Testis (tissue), 3 donors: Measurements from ENCODE around the gene ADM2. TPM values are rescaled to one million over a fixed set of nuclear protein-coding genes. Genes with fewer than 3 reads are reported as not detected.

Experiments
- DNase-seq: peaks from one replicate; pipeline ENCODE4 v3.0.0-alpha.2; 2019
- H3K27ac ChIP-seq, 2 donors: fragments of 200-600 bp; sonication (generic); one replicate each; pipeline ENCODE4 v1.5.1; 2019
- H3K27me3 ChIP-seq: fragments of 200-600 bp; sonication (generic); one replicate; pipeline ENCODE4 v1.5.1; 2019
- H3K36me3 ChIP-seq: fragments of 200-600 bp; sonication (generic); one replicate; pipeline ENCODE4 v1.5.1; 2017; ENCODE audit warnings: low read depth; ENCODE audit errors: missing control alignments
- H3K4me1 ChIP-seq: fragments of 200-600 bp; sonication (generic); one replicate; pipeline ENCODE4 v1.5.1; 2019
- H3K4me3 ChIP-seq, 2 donors: fragments of 200-600 bp; sonication (generic); one replicate each; pipeline ENCODE4 v1.5.1; 2017 to 2019
- H3K9me3 ChIP-seq: fragments of 200-600 bp; sonication (generic); one replicate; pipeline ENCODE4 v1.5.1; 2017
- POLR2A ChIP-seq: fragments of 450-650 bp; IDR thresholded peaks from one replicate; pipeline ENCODE4 v1.6.1; 2017; ENCODE audit warnings: antibody characterized with exemption, mild to moderate bottlenecking, moderate library complexity
- WGBS, 2 donors: methylation state at CpG; one replicate each; pipeline ENCODE4 v1.1.5; 2018; 5-methylcytosine and 5-hydroxymethylcytosine counted together
- intact Hi-C: fragments of 100-400 bp; cut with DNase I; formaldehyde crosslinking; loops from one replicate; pipeline ENCODE4 v1.15.1; 2023; ENCODE audit warnings: low total_unique reads
- polyA plus RNA-seq: library from polyadenylated mRNA; stranded (reverse); fragments of 350-450 nt; fragmentation: Illumina TruSeq; extraction: RNeasy Lipid Tissue Mini Kit (QIAGEN cat#74804); gene quantifications from one replicate; pipeline ENCODE4 v1.2.3, GENCODE V29; 2014; ENCODE audit warnings: low read depth, low replicate concordance; ENCODE audit not compliant: insufficient read depth
- total RNA-seq, 2 donors: library from RNA; depleted of rRNA; stranded (reverse); fragments of >200 nt; gene quantifications; one replicate each; pipeline ENCODE4 v1.2.3, GENCODE V29; 2016
- TF ChIP-seq, protein P1 (sequence below), 3 experiments: fragments of 450-650 bp in 2 of 3; fragments of 200-600 bp in 1 of 3; sonication (generic) in 1 of 3; IDR thresholded peaks; one replicate each; pipeline ENCODE4 v1.5.1; 2016 to 2019; ENCODE audit warnings: antibody characterized with exemption in 3 of 3, mild to moderate bottlenecking in 2 of 3, moderate library complexity in 1 of 3

ADM2 gene
- total and polyA plus RNA-seq, 3 donors from 2014 or later: 0.99 to 1.9 (median 1.0) TPM

GRCh38 chr22:50445071-50445879 lies 36.1 kb upstream of the ADM2 start:
- Histone ChIP-seq H3K9me3 (no peaks in the 10 kb centered on the region), H3K4me1 (peaks cover 9% of the 10 kb centered on the region), H3K27me3 (no peaks in the 10 kb centered on the region), H3K27ac (peak overlapping the region in 1 of 2 donors; percentile 53), H3K4me3 (no peak overlapping the region), H3K36me3 (no peaks in the 10 kb centered on the region)
- intact Hi-C loops: no loop called here
- TF ChIP-seq, protein P1, sequence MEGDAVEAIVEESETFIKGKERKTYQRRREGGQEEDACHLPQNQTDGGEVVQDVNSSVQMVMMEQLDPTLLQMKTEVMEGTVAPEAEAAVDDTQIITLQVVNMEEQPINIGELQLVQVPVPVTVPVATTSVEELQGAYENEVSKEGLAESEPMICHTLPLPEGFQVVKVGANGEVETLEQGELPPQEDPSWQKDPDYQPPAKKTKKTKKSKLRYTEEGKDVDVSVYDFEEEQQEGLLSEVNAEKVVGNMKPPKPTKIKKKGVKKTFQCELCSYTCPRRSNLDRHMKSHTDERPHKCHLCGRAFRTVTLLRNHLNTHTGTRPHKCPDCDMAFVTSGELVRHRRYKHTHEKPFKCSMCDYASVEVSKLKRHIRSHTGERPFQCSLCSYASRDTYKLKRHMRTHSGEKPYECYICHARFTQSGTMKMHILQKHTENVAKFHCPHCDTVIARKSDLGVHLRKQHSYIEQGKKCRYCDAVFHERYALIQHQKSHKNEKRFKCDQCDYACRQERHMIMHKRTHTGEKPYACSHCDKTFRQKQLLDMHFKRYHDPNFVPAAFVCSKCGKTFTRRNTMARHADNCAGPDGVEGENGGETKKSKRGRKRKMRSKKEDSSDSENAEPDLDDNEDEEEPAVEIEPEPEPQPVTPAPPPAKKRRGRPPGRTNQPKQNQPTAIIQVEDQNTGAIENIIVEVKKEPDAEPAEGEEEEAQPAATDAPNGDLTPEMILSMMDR (IDR thresholded peaks at IDR 0.05): no peak
- no peak for TF ChIP-seq POLR2A
- WGBS, 2 donors: 74 to 77% methylated on average over 27 to 30 of the region's 30 CpGs
- DNase-seq: no peak

GRCh38 chr22:50445880-50446707 lies 35.2 kb upstream of the ADM2 start:
- Histone ChIP-seq H3K27me3 (no peaks in the 10 kb centered on the region), H3K9me3 (no peaks in the 10 kb centered on the region), H3K36me3 (no peaks in the 10 kb centered on the region), H3K4me1 (peaks cover 9% of the 10 kb centered on the region), H3K4me3 (no peak overlapping the region), H3K27ac (no peak overlapping the region)
- TF ChIP-seq, protein P1 (IDR thresholded peaks at IDR 0.05): no peak
- no peak for TF ChIP-seq POLR2A
- DNase-seq: no peak
- WGBS, 2 donors: 88 to 93% methylated on average over 13 to 17 of the region's 17 CpGs
- intact Hi-C loops: no loop called here

DNA sequence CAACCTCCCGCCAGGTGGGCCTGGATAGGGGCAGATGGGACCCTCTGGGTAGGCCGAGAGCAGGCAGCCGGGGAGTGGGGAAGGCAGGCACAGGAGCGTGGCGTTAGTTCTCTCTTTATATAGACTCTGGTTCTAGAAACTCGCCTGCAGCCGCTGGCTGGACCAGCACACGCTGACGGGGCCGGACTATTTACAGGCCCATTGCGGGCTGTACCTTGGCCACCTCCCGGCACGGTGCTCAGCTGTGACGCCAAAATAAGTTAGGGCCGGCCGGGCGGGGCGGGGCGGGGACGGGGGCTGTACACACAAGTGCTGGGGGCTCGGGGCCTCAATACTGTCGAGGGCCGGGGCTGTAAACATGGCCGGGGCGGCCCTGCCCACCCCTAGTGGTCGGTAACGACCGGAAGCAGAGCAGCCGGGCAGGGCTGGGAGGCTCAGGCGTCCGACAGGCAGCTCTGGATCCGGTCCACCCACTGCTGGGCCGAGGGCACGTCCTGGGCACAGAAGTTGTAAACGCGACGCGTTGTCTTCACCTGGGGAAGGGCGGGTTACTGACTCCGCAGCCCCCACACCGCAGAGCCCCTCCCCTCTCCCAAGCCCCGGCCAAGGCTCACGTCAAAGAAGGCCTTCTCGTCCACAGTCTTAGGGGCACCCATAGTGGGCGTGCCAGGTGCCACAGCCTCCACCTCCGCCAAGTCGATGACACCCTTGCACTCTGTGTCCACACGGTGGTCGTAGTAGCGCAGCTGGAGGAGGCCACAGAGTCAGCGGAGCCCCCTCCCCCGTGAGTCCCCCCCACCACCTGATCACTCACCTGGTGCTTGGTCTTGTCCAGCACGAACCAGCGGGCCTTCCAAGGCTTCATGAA lies 34.4 kb upstream of the ADM2 start:
- Histone ChIP-seq H3K4me3 (no peak overlapping the region), H3K36me3 (no peaks in the 10 kb centered on the region), H3K9me3 (no peaks in the 10 kb centered on the region), H3K27me3 (no peaks in the 10 kb centered on the region), H3K4me1 (peaks cover 9% of the 10 kb centered on the region), H3K27ac (no peak overlapping the region)
- intact Hi-C loops: no loop called here
- DNase-seq: no peak
- TF ChIP-seq, protein P1 (IDR thresholded peaks at IDR 0.05): no peak
- TF ChIP-seq POLR2A: no peak
- WGBS, 2 donors: 91 to 92% methylated on average over 31 to 54 of the region's 54 CpGs

- DNase-seq: no peak
- H3K27me3 ChIP-seq: no peaks in the 10 kb centered on the region
- WGBS, 2 donors: 90 to 97% methylated on average over 13 to 27 of the region's 27 CpGs
- intact Hi-C loops: no loop called here
- TF ChIP-seq POLR2A: no peak
- TF ChIP-seq, protein P1 (IDR thresholded peaks at IDR 0.05): no peak
- H3K36me3 ChIP-seq: no peaks in the 10 kb centered on the region
- H3K27ac ChIP-seq: no peak overlapping the region
- H3K4me3 ChIP-seq: no peak overlapping the region
- H3K9me3 ChIP-seq: no peaks in the 10 kb centered on the region
- peaks cover 9% of the 10 kb centered on the region for H3K4me1 ChIP-seq
These were observed 33.5 kb upstream of the ADM2 start for GRCh38 chr22:50447576-50448551.
